HG02870 (cell line): ENCODE data around the gene FAM110A.
"Not testable (repeated sequence)": the region's sequence is repeated elsewhere in the genome, so short reads cannot be mapped to it uniquely, and the experiment has no call there.

Experiments
- ATAC-seq: cut with Tn5 transposase; IDR thresholded peaks from one replicate; pipeline ENCODE4 v1.9.1; 2021; ENCODE audit warnings: mild to moderate bottlenecking, moderate library complexity; ENCODE audit not compliant: unreplicated experiment

Gene FAM110A

GRCh38 chr20:841568-842546 is 8.3 kb downstream of the FAM110A start:
- ATAC-seq = no peak

GRCh38 chr20:842547-842940 is 9.0 kb downstream of the FAM110A start:
- ATAC-seq = no peak

GRCh38 chr20:843912-844311 is 10.4 kb downstream of the FAM110A start:
- no peak for ATAC-seq

GRCh38 chr20:844473-845225 is 11.1 kb downstream of the FAM110A start:
- ATAC-seq = peak; percentile 94

- no peak for ATAC-seq
Measured at GRCh38 chr20:845226-845868, 11.8 kb downstream of the FAM110A start.

GRCh38 chr20:845941-846893 is 12.7 kb downstream of the FAM110A start:
- ATAC-seq = no peak

GRCh38 chr20:846894-847278 is 13.4 kb downstream of the FAM110A start:
- no peak for ATAC-seq

GRCh38 chr20:848193-848592 is 14.7 kb downstream of the FAM110A start:
- no peak for ATAC-seq

GRCh38 chr20:848731-849130 is 15.2 kb downstream of the FAM110A start:
- ATAC-seq = not testable (repeated sequence)

- ATAC-seq = no peak
Measured at GRCh38 chr20:853406-853996, 20.0 kb downstream of the FAM110A start.

- no peak for ATAC-seq
Measured at GRCh38 chr20:854601-855000, 21.1 kb downstream of the FAM110A start.

GRCh38 chr20:855466-856360 is 22.2 kb downstream of the FAM110A start:
- ATAC-seq = no peak

- ATAC-seq = no peak
Measured at GRCh38 chr20:856361-856775, 22.9 kb downstream of the FAM110A start.

GRCh38 chr20:858011-858410 is 24.5 kb downstream of the FAM110A start:
- ATAC-seq = no peak

GRCh38 chr20:859751-860231 is 26.3 kb downstream of the FAM110A start:
- no peak for ATAC-seq

GRCh38 chr20:860891-861290 is 27.4 kb downstream of the FAM110A start:
- ATAC-seq = no peak

- ATAC-seq = no peak
Measured at GRCh38 chr20:865440-865839, 31.9 kb downstream of the FAM110A start.

GRCh38 chr20:868279-868678 is 34.8 kb downstream of the FAM110A start:
- no peak for ATAC-seq

GRCh38 chr20:869606-870005 is 36.1 kb downstream of the FAM110A start:
- no peak for ATAC-seq
